GM23338 (cell line): ENCODE results near the gene YWHAQ. TPM values are rescaled to one million over a fixed set of nuclear protein-coding genes. Genes with fewer than 3 reads are reported as not detected.

Source experiments
- CREB1 ChIP-seq: fragments of 250-450 bp; sonication (Bioruptor Pico); IDR thresholded peaks from 2 replicates; pipeline ENCODE4 v1.5.0; 2020; ENCODE audit warnings: low read depth, mild to moderate bottlenecking, moderate library complexity
- EZH2 ChIP-seq: fragments of 200-600 bp; sonication (generic); IDR thresholded peaks from one replicate; pipeline ENCODE4 v1.8.0; 2017; ENCODE audit warnings: antibody characterized with exemption, mild to moderate bottlenecking, low read depth; ENCODE audit not compliant: unreplicated experiment
- NANOG ChIP-seq: IDR thresholded peaks from 2 replicates; pipeline ENCODE4 v1.6.1; 2016; ENCODE audit warnings: antibody characterized with exemption, borderline replicate concordance
- POLR2AphosphoS5 ChIP-seq: IDR thresholded peaks from 2 replicates; pipeline ENCODE4 v1.6.1; 2016; ENCODE audit warnings: antibody characterized with exemption, low read depth
- ZNF114 ChIP-seq: fragments of 250-450 bp; sonication (Bioruptor Pico); IDR thresholded peaks from 2 replicates; pipeline ENCODE4 v1.5.0; 2020; ENCODE audit warnings: mild to moderate bottlenecking, moderate library complexity
- ZNF331 ChIP-seq: fragments of 250-450 bp; sonication (Bioruptor Pico); IDR thresholded peaks from 2 replicates; pipeline ENCODE4 v1.5.0; 2020; ENCODE audit warnings: low read depth, mild to moderate bottlenecking, moderate library complexity
- polyA plus RNA-seq: library from polyadenylated mRNA; unstranded; fragments of >200 nt; fragmentation: Nextera tagmentation; extraction: Ambion mirVana; gene quantifications from 2 replicates; pipeline ENCODE4 v1.2.1, GENCODE V29; 2016
- total RNA-seq: library from RNA; depleted of rRNA; stranded (reverse); fragments of >200 nt; shearing (Covaris generic); gene quantifications from 2 replicates; pipeline ENCODE4 v1.2.3, GENCODE V29; 2014
- TF ChIP-seq, protein P1 (sequence below): fragments of 250-450 bp; sonication (Bioruptor Pico); IDR thresholded peaks from 2 replicates; pipeline ENCODE4 v1.5.0; 2020; ENCODE audit warnings: mild to moderate bottlenecking, moderate library complexity
- TF ChIP-seq, protein P2 (sequence below), 2 experiments: fragments of 200-600 bp in 1 of 2; sonication (generic) in 1 of 2; conservative IDR thresholded peaks; 2 replicates each; pipeline versions ENCODE4 v1.5.1 to v1.6.1; 2016 to 2017; ENCODE audit warnings: antibody characterized with exemption in 2 of 2, low read depth in 2 of 2, mild to moderate bottlenecking in 2 of 2, moderate library complexity in 1 of 2
- TF ChIP-seq, protein P3 (sequence below): IDR thresholded peaks from one replicate; pipeline ENCODE4 v1.6.1; 2018; ENCODE audit warnings: antibody characterized with exemption; ENCODE audit not compliant: unreplicated experiment

Gene YWHAQ
- total and polyA plus RNA-seq, 2 experiments from 2014 or later = 295 to 464 TPM

- TF ChIP-seq, protein P1, sequence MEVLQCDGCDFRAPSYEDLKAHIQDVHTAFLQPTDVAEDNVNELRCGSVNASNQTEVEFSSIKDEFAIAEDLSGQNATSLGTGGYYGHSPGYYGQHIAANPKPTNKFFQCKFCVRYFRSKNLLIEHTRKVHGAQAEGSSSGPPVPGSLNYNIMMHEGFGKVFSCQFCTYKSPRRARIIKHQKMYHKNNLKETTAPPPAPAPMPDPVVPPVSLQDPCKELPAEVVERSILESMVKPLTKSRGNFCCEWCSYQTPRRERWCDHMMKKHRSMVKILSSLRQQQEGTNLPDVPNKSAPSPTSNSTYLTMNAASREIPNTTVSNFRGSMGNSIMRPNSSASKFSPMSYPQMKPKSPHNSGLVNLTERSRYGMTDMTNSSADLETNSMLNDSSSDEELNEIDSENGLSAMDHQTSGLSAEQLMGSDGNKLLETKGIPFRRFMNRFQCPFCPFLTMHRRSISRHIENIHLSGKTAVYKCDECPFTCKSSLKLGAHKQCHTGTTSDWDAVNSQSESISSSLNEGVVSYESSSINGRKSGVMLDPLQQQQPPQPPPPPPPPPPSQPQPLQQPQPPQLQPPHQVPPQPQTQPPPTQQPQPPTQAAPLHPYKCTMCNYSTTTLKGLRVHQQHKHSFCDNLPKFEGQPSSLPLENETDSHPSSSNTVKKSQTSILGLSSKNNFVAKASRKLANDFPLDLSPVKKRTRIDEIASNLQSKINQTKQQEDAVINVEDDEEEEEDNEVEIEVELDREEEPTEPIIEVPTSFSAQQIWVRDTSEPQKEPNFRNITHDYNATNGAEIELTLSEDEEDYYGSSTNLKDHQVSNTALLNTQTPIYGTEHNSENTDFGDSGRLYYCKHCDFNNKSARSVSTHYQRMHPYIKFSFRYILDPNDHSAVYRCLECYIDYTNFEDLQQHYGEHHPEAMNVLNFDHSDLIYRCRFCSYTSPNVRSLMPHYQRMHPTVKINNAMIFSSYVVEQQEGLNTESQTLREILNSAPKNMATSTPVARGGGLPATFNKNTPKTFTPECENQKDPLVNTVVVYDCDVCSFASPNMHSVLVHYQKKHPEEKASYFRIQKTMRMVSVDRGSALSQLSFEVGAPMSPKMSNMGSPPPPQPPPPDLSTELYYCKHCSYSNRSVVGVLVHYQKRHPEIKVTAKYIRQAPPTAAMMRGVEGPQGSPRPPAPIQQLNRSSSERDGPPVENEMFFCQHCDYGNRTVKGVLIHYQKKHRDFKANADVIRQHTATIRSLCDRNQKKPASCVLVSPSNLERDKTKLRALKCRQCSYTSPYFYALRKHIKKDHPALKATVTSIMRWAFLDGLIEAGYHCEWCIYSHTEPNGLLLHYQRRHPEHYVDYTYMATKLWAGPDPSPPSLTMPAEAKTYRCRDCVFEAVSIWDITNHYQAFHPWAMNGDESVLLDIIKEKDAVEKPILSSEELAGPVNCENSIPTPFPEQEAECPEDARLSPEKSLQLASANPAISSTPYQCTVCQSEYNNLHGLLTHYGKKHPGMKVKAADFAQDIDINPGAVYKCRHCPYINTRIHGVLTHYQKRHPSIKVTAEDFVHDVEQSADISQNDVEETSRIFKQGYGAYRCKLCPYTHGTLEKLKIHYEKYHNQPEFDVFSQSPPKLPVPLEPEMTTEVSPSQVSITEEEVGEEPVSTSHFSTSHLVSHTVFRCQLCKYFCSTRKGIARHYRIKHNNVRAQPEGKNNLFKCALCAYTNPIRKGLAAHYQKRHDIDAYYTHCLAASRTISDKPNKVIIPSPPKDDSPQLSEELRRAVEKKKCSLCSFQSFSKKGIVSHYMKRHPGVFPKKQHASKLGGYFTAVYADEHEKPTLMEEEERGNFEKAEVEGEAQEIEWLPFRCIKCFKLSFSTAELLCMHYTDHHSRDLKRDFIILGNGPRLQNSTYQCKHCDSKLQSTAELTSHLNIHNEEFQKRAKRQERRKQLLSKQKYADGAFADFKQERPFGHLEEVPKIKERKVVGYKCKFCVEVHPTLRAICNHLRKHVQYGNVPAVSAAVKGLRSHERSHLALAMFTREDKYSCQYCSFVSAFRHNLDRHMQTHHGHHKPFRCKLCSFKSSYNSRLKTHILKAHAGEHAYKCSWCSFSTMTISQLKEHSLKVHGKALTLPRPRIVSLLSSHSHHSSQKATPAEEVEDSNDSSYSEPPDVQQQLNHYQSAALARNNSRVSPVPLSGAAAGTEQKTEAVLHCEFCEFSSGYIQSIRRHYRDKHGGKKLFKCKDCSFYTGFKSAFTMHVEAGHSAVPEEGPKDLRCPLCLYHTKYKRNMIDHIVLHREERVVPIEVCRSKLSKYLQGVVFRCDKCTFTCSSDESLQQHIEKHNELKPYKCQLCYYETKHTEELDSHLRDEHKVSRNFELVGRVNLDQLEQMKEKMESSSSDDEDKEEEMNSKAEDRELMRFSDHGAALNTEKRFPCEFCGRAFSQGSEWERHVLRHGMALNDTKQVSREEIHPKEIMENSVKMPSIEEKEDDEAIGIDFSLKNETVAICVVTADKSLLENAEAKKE = no peak
- TF ChIP-seq ZNF331 (CRISPR knock-in tag) (no peak), NANOG (no peak), EZH2 (no peak), ZNF114 (no peak), CREB1 (CRISPR knock-in tag) (no peak), POLR2AphosphoS5 (no peak)
- TF ChIP-seq, protein P2, sequence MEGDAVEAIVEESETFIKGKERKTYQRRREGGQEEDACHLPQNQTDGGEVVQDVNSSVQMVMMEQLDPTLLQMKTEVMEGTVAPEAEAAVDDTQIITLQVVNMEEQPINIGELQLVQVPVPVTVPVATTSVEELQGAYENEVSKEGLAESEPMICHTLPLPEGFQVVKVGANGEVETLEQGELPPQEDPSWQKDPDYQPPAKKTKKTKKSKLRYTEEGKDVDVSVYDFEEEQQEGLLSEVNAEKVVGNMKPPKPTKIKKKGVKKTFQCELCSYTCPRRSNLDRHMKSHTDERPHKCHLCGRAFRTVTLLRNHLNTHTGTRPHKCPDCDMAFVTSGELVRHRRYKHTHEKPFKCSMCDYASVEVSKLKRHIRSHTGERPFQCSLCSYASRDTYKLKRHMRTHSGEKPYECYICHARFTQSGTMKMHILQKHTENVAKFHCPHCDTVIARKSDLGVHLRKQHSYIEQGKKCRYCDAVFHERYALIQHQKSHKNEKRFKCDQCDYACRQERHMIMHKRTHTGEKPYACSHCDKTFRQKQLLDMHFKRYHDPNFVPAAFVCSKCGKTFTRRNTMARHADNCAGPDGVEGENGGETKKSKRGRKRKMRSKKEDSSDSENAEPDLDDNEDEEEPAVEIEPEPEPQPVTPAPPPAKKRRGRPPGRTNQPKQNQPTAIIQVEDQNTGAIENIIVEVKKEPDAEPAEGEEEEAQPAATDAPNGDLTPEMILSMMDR (conservative IDR thresholded peaks at IDR 0.05; ENCODE audit: low read depth in 2 of 2) = no peak
- TF ChIP-seq, protein P3, sequence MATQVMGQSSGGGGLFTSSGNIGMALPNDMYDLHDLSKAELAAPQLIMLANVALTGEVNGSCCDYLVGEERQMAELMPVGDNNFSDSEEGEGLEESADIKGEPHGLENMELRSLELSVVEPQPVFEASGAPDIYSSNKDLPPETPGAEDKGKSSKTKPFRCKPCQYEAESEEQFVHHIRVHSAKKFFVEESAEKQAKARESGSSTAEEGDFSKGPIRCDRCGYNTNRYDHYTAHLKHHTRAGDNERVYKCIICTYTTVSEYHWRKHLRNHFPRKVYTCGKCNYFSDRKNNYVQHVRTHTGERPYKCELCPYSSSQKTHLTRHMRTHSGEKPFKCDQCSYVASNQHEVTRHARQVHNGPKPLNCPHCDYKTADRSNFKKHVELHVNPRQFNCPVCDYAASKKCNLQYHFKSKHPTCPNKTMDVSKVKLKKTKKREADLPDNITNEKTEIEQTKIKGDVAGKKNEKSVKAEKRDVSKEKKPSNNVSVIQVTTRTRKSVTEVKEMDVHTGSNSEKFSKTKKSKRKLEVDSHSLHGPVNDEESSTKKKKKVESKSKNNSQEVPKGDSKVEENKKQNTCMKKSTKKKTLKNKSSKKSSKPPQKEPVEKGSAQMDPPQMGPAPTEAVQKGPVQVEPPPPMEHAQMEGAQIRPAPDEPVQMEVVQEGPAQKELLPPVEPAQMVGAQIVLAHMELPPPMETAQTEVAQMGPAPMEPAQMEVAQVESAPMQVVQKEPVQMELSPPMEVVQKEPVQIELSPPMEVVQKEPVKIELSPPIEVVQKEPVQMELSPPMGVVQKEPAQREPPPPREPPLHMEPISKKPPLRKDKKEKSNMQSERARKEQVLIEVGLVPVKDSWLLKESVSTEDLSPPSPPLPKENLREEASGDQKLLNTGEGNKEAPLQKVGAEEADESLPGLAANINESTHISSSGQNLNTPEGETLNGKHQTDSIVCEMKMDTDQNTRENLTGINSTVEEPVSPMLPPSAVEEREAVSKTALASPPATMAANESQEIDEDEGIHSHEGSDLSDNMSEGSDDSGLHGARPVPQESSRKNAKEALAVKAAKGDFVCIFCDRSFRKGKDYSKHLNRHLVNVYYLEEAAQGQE = no peak
Observed at GRCh38 chr2:9594366-9595054, 36.3 kb downstream of the YWHAQ start (continued).
